Sigmoid colon (tissue), 4 donors: Measurements from ENCODE around the gene NAV1.

Experiments
- EP300 ChIP-seq, 4 donors: sonication (generic); formaldehyde crosslinking; IDR thresholded peaks; one replicate each; pipeline ENCODE4 v1.6.1; 2017; ENCODE audit warnings: antibody characterized with exemption in 4 of 4
- POLR2AphosphoS5 ChIP-seq, 4 donors: sonication (generic); formaldehyde crosslinking; IDR thresholded peaks; one replicate each; pipeline ENCODE4 v1.6.1; 2017; ENCODE audit warnings: antibody characterized with exemption in 4 of 4

GRCh38 chr1:201528631-201529252 is 10.2 kb upstream of the NAV1 start:
- TF ChIP-seq POLR2AphosphoS5 (IDR thresholded peaks at IDR 0.05): no peak
- no peak for TF ChIP-seq EP300 (IDR thresholded peaks at IDR 0.05)
